Jurkat, Clone E6-1 (cell line): ENCODE data around the gene UROS.

Experiments
- DNase-seq: peaks from one replicate; pipeline ENCODE4 v3.0.0-alpha.2; 2011; ENCODE audit warnings: low read depth, low spot score
- H3K4me3 ChIP-seq: 2 replicates; pipeline ENCODE4 v1.5.1; 2011; ENCODE audit warnings: mild to moderate bottlenecking, low read length, control low read depth, moderate library complexity

Gene UROS

DNA sequence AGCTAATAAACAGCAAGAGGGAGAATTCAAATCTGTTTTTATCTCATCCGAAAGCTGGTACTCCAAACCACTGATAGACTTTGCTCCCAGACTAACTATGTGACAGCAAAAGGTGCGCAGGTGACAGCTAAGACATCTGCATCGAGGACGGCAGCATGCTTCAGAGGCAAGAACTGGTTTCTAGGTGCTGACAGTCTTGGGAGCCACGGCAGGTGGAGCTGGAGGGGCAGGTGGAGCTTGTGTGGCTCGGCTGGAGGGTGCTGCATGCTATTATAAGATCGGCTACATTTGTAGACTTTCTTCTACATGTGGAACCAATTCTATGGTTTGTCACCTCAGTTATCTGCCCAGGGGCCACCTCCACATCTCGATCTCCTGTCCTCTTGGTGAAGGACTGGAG is 25.6 kb downstream of the UROS start:
- no peak for DNase-seq
- H3K4me3 ChIP-seq, result no peak overlapping the region

- peak; percentile 51 for DNase-seq
- no peak overlapping the region for H3K4me3 ChIP-seq
Observed at GRCh38 chr10:125795637-125796190, 27.3 kb downstream of the UROS start.

DNA sequence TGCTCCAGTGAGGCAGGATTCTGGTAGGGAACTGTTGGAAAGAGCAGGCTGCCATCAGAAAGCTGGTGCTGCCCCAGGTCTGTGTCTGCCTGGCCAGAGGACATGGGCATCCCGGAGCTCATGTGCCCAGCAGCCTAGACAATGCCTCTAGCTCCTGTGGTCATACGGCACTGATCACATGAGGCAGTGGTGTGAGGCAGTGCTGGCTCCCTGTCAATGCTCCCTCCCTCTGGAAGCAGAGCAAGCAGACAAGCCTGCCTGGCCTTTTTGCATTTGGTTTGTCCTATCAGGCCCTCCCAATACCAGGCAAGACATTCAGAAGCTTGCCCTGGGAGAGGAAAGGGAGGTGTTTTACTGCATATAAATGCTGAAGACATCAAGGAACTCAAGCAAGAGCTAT is 27.9 kb downstream of the UROS start:
- DNase-seq, result no peak
- no peak overlapping the region for H3K4me3 ChIP-seq

GRCh38 chr10:125792342-125793300 is 30.4 kb downstream of the UROS start:
- DNase-seq, result peak; percentile 54
- no peak overlapping the region for H3K4me3 ChIP-seq

- DNase-seq, result no peak
- H3K4me3 ChIP-seq, result no peak overlapping the region
Observed at GRCh38 chr10:125788156-125789034, 34.7 kb downstream of the UROS start.

GRCh38 chr10:125785791-125786190 is 37.3 kb downstream of the UROS start:
- H3K4me3 ChIP-seq, result no peak overlapping the region
- DNase-seq, result no peak

- no peak for DNase-seq
- no peak overlapping the region for H3K4me3 ChIP-seq
Observed at GRCh38 chr10:125783957-125784356, 39.1 kb downstream of the UROS start.

GRCh38 chr10:125783408-125783807 is 39.6 kb downstream of the UROS start:
- no peak for DNase-seq

DNA sequence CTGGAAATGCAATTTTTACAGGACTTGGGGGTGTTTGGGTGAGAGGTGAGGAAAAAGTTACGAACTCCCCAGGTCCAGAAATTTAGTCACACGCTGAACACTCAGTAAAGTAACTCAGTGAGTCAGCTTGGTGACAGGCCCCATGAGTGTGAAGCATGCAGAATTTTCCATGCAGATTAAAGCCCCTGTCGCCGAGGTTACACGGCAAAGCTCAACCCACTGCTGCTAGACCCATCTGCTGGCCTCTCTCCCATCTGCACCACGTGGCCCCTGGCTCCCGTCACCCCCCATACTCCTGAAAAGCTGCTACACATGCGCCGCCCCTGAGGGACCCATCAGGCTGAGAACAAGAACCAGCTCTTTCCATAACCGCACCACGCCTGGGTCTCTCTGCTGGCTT is 40.4 kb downstream of the UROS start:
- no peak for DNase-seq
- H3K4me3 ChIP-seq, result no peak overlapping the region

More at GRCh38 chr10:125783408-125783807, 39.6 kb downstream of the UROS start:
- H3K4me3 ChIP-seq, result no peak overlapping the region

- H3K4me3 ChIP-seq, result no peak overlapping the region
- no peak for DNase-seq
Observed at GRCh38 chr10:125782054-125782453, 41.0 kb downstream of the UROS start.

GRCh38 chr10:125781374-125781773 is 41.7 kb downstream of the UROS start:
- no peak for DNase-seq
- H3K4me3 ChIP-seq, result no peak overlapping the region

- DNase-seq, result no peak
- no peak overlapping the region for H3K4me3 ChIP-seq
Observed at GRCh38 chr10:125779403-125780327, 43.4 kb downstream of the UROS start.

- no peak for DNase-seq
- H3K4me3 ChIP-seq, result no peak overlapping the region
Observed at GRCh38 chr10:125778556-125778955, 44.5 kb downstream of the UROS start.

- no peak overlapping the region for H3K4me3 ChIP-seq
- DNase-seq, result no peak
Observed at GRCh38 chr10:125777806-125778205, 45.3 kb downstream of the UROS start.

DNA sequence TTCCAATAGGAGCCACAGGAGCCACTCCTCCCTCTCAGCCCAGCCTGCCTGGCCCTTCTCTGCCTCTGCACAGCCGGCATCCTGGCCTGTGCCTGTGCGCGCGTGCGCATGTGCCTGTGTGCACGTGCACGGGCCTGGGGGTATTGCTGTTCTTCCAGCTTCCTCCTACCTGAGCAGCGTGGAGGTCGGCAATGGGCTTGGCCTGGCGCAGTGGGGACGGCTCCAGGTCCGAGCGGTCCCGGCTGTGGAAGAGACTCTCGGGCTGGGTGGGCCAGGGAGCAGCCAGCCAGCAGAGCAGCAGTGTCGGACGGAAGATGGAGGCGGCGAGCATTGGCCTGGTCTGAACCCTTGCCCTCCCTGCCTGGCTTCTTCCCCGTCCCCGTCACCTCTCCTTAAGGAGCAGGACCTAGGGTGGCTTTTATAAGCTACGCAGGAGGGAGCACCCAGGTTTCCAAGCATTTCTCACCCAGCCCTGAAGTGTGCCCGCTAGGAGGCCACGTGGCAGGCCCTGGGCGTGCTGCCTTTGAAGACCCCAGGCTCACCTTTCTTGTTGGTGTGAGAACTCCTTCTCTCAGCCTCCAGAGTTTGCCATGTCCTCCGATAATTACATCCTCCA is 47.5 kb downstream of the UROS start, which contains the start of gene MMP21:
MMP21 (minus strand) TSS at position 331 of the 616 bp plus-strand sequence; CDS start at position 331, 0 bp downstream.
- no peak within 1 kb of the TSS for H3K4me3 ChIP-seq
- DNase-seq, result no peak

GRCh38 chr10:125774581-125775191 is 48.4 kb downstream of the UROS start:
- no peak for DNase-seq
- no peak overlapping the region for H3K4me3 ChIP-seq

- DNase-seq, result no peak
- H3K4me3 ChIP-seq, result no peak overlapping the region
Observed at GRCh38 chr10:125773687-125774543, 49.1 kb downstream of the UROS start.
